Left lung (tissue), 10 donors: Measurements from ENCODE around the gene ZNF407. TPM values are rescaled to one million over a fixed set of nuclear protein-coding genes. Genes with fewer than 3 reads are reported as not detected.

ENCODE experiments used
- ATAC-seq: fragments of 200-7000 bp; cut with Tn5 transposase; one replicate; pipeline ENCODE4 v1.9.1; 2020; ENCODE audit warnings: moderate library complexity
- DNase-seq, 4 donors: peaks; one replicate each; pipeline ENCODE4 v3.0.0-alpha.2; 2013 to 2020
- H3K27ac ChIP-seq, 2 donors: fragments of 200-600 bp; sonication (generic) in 1 of 2; one replicate each; pipeline versions ENCODE4 v1.5.0 to v1.8.0; 2020 to 2021
- H3K27me3 ChIP-seq, 2 donors: fragments of 200-600 bp; sonication (generic) in 1 of 2; one replicate each; pipeline versions ENCODE4 v1.5.0 to v1.8.0; 2020 to 2021
- H3K36me3 ChIP-seq, 2 donors: fragments of 200-600 bp; sonication (generic) in 1 of 2; one replicate each; pipeline versions ENCODE4 v1.5.0 to v1.8.0; 2020 to 2021
- H3K4me1 ChIP-seq, 2 donors: fragments of 200-600 bp; one replicate each; pipeline ENCODE4 v1.8.0; 2021
- H3K4me3 ChIP-seq, 2 donors: fragments of 200-600 bp; sonication (generic) in 1 of 2; one replicate each; pipeline versions ENCODE4 v1.5.0 to v1.8.0; 2020 to 2021; ENCODE audit warnings: mild to moderate bottlenecking in 1 of 2
- H3K9me3 ChIP-seq, 2 donors: fragments of 200-600 bp; sonication (generic) in 1 of 2; one replicate each; pipeline versions ENCODE4 v1.5.0 to v1.8.0; 2020 to 2021
- CTCF ChIP-seq, 2 donors: fragments of 200-600 bp; sonication (generic) in 1 of 2; IDR thresholded peaks; one replicate each; pipeline versions ENCODE4 v1.5.0 to v1.8.0; 2021; ENCODE audit warnings: antibody characterized with exemption in 2 of 2
- intact Hi-C, 2 donors: fragments of 100-400 bp; cut with DNase I; formaldehyde crosslinking; loops; one replicate each; pipeline versions ENCODE4 v1.11.2 to v1.14.2; 2022
- polyA plus RNA-seq, 6 donors: library from polyadenylated mRNA; unstranded; fragments of 120-200 nt; gene quantifications; one replicate each; pipeline ENCODE4 v1.2.1, GENCODE V29; 2013; ENCODE audit not compliant: insufficient read length in 6 of 6
- total RNA-seq, 2 donors: library from RNA; stranded (reverse); fragmentation: NEBNext Ultra II Directional; extraction: Animal tissue kit (Norgen Biotek cat#: 25700); gene quantifications; one replicate each; pipeline ENCODE4 v1.2.1, GENCODE V29; 2021
- donor health status: DM: no; HTN: yes; CAD: no.
- donor health status: DM: no; HTN: no; CAD: no.

ZNF407 gene
- total and polyA plus RNA-seq, 8 donors: 10.3 to 16.7 (median 11.3) TPM

- intact Hi-C loops: no loop called here
- DNase-seq (no peak), ATAC-seq (no peak)
- no peaks in the 10 kb centered on the region for H3K9me3 ChIP-seq
- no peak overlapping the region for H3K27ac ChIP-seq
- H3K4me3 ChIP-seq: no peak overlapping the region
- H3K36me3 ChIP-seq: no peaks in the 10 kb centered on the region
- no peaks in the 10 kb centered on the region for H3K27me3 ChIP-seq
- TF ChIP-seq CTCF (IDR thresholded peaks at IDR 0.05): no peak
- no peaks in the 10 kb centered on the region for H3K4me1 ChIP-seq
Observed at GRCh38 chr18:75048776-75049454, 451.2 kb downstream of the ZNF407 start.

DNA sequence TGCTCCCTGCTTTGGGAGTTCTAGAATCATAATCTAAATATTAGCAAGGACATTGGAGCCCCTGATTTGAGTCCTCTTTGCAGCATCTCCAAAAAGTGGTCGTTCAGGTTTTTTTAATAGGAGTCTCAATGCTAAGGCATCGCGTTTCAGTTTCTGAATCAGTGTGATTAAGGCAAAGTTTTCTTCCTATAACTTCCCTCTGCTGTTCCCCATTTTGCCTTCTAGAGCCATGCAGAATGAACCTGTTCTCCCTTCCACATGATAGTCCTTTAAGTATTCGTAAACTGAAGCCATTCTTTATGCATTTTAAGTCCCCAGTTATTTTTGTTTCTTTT is 451.8 kb downstream of the ZNF407 start:
- H3K27ac ChIP-seq: no peak overlapping the region
- no peaks in the 10 kb centered on the region for H3K36me3 ChIP-seq
- intact Hi-C loops: no loop called here
- no peak overlapping the region for H3K4me3 ChIP-seq
- DNase-seq: no peak
- H3K4me1 ChIP-seq: no peaks in the 10 kb centered on the region
- ATAC-seq: no peak
- H3K27me3 ChIP-seq: no peaks in the 10 kb centered on the region
- no peak for TF ChIP-seq CTCF (IDR thresholded peaks at IDR 0.05)
- H3K9me3 ChIP-seq: no peaks in the 10 kb centered on the region

DNA sequence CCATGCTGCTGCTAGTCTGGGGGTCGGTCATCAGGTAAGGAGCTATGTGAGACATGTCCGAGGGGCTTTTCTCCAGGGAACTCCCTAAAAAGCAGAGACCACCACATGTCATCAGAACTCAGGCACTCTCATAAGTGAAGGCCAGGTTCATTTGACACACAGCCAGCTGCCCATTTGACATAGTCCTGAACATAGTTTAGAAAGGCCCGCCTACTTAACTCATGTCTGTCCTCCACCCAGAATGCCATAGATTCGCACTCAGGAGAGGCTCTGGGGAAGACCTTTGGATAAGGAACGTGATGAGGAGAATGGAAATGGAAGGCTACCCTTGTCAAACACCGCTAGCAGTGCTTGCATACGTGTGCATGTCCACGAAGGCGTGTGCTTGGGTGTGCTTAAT is 454.1 kb downstream of the ZNF407 start:
- intact Hi-C loops: no loop called here
- Histone ChIP-seq H3K4me3 (no peak overlapping the region), H3K36me3 (no peaks in the 10 kb centered on the region), H3K9me3 (no peaks in the 10 kb centered on the region), H3K27me3 (no peaks in the 10 kb centered on the region), H3K4me1 (no peaks in the 10 kb centered on the region), H3K27ac (peak overlapping the region in 1 of 2 donors; percentile 31)
- peak; percentile 51 for ATAC-seq
- no peak for DNase-seq
- no peak for TF ChIP-seq CTCF (IDR thresholded peaks at IDR 0.05)

DNA sequence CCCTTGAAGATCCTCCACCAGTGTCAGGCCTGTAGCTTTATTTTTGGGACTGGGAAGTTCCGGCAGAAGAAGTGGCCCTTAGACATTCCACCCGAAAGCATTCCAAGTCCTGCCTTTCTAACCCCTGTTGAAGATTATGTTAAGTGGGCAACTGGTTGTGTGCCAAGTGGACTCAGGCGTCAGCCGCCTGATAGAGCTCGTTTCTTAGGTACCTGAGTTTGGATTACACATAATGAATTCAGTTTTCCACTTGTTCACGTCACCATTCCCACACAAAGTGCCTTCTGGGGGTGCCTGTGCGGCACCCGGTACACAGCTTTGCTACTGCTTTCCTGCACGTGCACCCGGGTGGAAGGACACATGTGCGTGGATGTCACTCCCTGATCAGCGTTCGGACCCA is 454.8 kb downstream of the ZNF407 start:
- no peak overlapping the region for H3K4me3 ChIP-seq
- no peaks in the 10 kb centered on the region for H3K36me3 ChIP-seq
- intact Hi-C loops: no loop called here
- H3K4me1 ChIP-seq: no peaks in the 10 kb centered on the region
- H3K27me3 ChIP-seq: no peaks in the 10 kb centered on the region
- peak overlapping the region; percentile 31 to 56 for H3K27ac ChIP-seq
- TF ChIP-seq CTCF (IDR thresholded peaks at IDR 0.05): no peak
- no peaks in the 10 kb centered on the region for H3K9me3 ChIP-seq
- peak; percentile 85 for ATAC-seq
- DNase-seq: peak in 2 of 4 donors; percentile 63 to 88

- no peaks in the 10 kb centered on the region for H3K9me3 ChIP-seq
- intact Hi-C loops: no loop called here
- H3K36me3 ChIP-seq: no peaks in the 10 kb centered on the region
- no peak overlapping the region for H3K4me3 ChIP-seq
- no peaks in the 10 kb centered on the region for H3K4me1 ChIP-seq
- no peak for TF ChIP-seq CTCF (IDR thresholded peaks at IDR 0.05)
- no peaks in the 10 kb centered on the region for H3K27me3 ChIP-seq
- DNase-seq (peak in 1 of 4 donors; percentile 72), ATAC-seq (peak; percentile 87)
- peak overlapping the region in 1 of 2 donors; percentile 56 for H3K27ac ChIP-seq
Observed at GRCh38 chr18:75053028-75053629, 455.5 kb downstream of the ZNF407 start.
